MM.1S (cell line): ENCODE data around the gene MBTPS1.

Source experiments
- DNase-seq: peaks from one replicate; pipeline ENCODE4 v3.0.0-alpha.2; 2015
- H2AFZ ChIP-seq: fragments of 300-600 bp; sonication (generic); 2 replicates; pipeline ENCODE4 v1.6.0; 2016; ENCODE audit warnings: antibody characterized with exemption, low read length
- H3F3A ChIP-seq: fragments of 300-600 bp; sonication (generic); 2 replicates; pipeline ENCODE4 v1.6.1; 2016; ENCODE audit warnings: mild to moderate bottlenecking, antibody characterized with exemption, low read length, moderate library complexity, mixed read lengths; ENCODE audit not compliant: insufficient read depth
- H3K27ac ChIP-seq: fragments of 300-600 bp; sonication (generic); 2 replicates; pipeline ENCODE4 v1.5.1; 2016; ENCODE audit warnings: mild to moderate bottlenecking, low read length
- H3K27me3 ChIP-seq: fragments of 300-600 bp; sonication (generic); replicated peaks from 2 replicates; pipeline ENCODE4 v1.6.0; 2016; ENCODE audit warnings: low read length; ENCODE audit not compliant: insufficient read depth
- H3K36me3 ChIP-seq: fragments of 300-600 bp; sonication (generic); replicated peaks from 2 replicates; pipeline ENCODE4 v1.6.1; 2016; ENCODE audit warnings: mild to moderate bottlenecking, low read length, mixed read lengths; ENCODE audit not compliant: insufficient read depth
- H3K4me1 ChIP-seq: fragments of 300-600 bp; sonication (generic); 2 replicates; pipeline ENCODE4 v1.6.1; 2016; ENCODE audit warnings: low read length, mixed read lengths
- H3K4me2 ChIP-seq: fragments of 300-600 bp; sonication (generic); 2 replicates; pipeline ENCODE4 v1.6.0; 2016; ENCODE audit warnings: low read depth, low read length
- H3K4me3 ChIP-seq: fragments of 300-600 bp; sonication (generic); 2 replicates; pipeline ENCODE4 v1.5.1; 2016; ENCODE audit warnings: low read length, mixed read lengths
- H3K79me2 ChIP-seq: fragments of 300-600 bp; sonication (generic); 2 replicates; pipeline ENCODE4 v1.6.1; 2016; ENCODE audit warnings: mixed run types, low read length, mixed read lengths
- H3K9ac ChIP-seq: fragments of 300-600 bp; sonication (generic); 2 replicates; pipeline ENCODE4 v1.6.1; 2016; ENCODE audit warnings: low read length, mixed read lengths
- H3K9me2 ChIP-seq: fragments of 300-600 bp; sonication (generic); replicated peaks from 2 replicates; pipeline ENCODE4 v1.6.1; 2016; ENCODE audit warnings: mild to moderate bottlenecking, low read length, mixed read lengths; ENCODE audit not compliant: insufficient read depth
- H3K9me3 ChIP-seq: fragments of 300-600 bp; sonication (generic); replicated peaks from 2 replicates; pipeline ENCODE4 v1.6.1; 2016; ENCODE audit warnings: mild to moderate bottlenecking, low read length, mixed read lengths; ENCODE audit not compliant: insufficient read depth
- H4K20me1 ChIP-seq: fragments of 300-600 bp; sonication (generic); 2 replicates; pipeline ENCODE4 v1.6.1; 2016; ENCODE audit warnings: mild to moderate bottlenecking, low read length, moderate library complexity, mixed read lengths; ENCODE audit not compliant: insufficient read depth
- CTCF ChIP-seq: fragments of 300-600 bp; sonication (generic); IDR thresholded peaks from 2 replicates; pipeline ENCODE4 v1.5.1; 2016; ENCODE audit warnings: antibody characterized with exemption, low read length, mixed read lengths
- EZH2 ChIP-seq: fragments of 300-600 bp; sonication (generic); optimal IDR thresholded peaks from 2 replicates; pipeline ENCODE3; 2017; ENCODE audit warnings: low read depth, mild to moderate bottlenecking, antibody characterized with exemption, low read length, mixed read lengths
- EZH2phosphoT487 ChIP-seq: fragments of 300-600 bp; sonication (generic); IDR thresholded peaks from 2 replicates; pipeline ENCODE4 v1.6.1; 2018; ENCODE audit warnings: antibody characterized with exemption, low read length

MBTPS1 gene

GRCh38 chr16:84161037-84161436, 44.3 kb upstream of the MBTPS1 start:
- DNase-seq = no peak
- Histone ChIP-seq H3K27me3 (no peaks in the 10 kb centered on the region), H4K20me1 (no peaks in the 10 kb centered on the region), H3K9ac (no peak overlapping the region), H3K4me2 (no peak overlapping the region), H2AFZ (no peak overlapping the region), H3K27ac (no peak overlapping the region), H3K79me2 (no peaks in the 10 kb centered on the region), H3K4me3 (no peak overlapping the region), H3K4me1 (no peaks in the 10 kb centered on the region), H3K9me3 (no peaks in the 10 kb centered on the region), H3K36me3 (no peaks in the 10 kb centered on the region), H3F3A (no peaks in the 10 kb centered on the region), H3K9me2 (no peaks in the 10 kb centered on the region)
- TF ChIP-seq EZH2 = no peak
- no peak for TF ChIP-seq CTCF
- TF ChIP-seq EZH2phosphoT487 = no peak

DNA sequence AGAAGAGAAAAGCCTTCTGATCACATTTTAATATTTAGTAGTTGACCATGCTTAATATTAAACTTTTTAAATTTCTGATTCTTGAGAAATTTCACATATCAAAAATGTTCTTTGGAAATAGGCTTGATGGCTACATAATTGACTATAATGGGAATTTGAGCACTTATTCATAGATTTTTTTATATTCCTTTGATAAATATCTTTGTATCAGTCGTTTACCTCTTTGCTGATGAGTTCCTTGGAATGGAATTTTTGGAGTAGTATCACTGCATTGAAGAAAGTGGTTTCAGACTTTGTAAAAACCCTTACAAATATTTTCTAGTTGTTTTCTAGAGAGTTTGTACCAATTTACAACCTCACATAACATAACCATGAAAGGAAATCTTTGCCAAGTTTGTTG, 43.1 kb upstream of the MBTPS1 start:
- Histone ChIP-seq H3K9me2 (no peaks in the 10 kb centered on the region), H3K4me3 (no peak overlapping the region), H3K27me3 (no peaks in the 10 kb centered on the region), H3K36me3 (no peaks in the 10 kb centered on the region), H3K4me2 (no peak overlapping the region), H3K9ac (no peak overlapping the region), H4K20me1 (no peaks in the 10 kb centered on the region), H3K4me1 (no peaks in the 10 kb centered on the region), H3K9me3 (no peaks in the 10 kb centered on the region), H2AFZ (no peak overlapping the region), H3F3A (no peaks in the 10 kb centered on the region), H3K27ac (no peak overlapping the region), H3K79me2 (no peaks in the 10 kb centered on the region)
- no peak for DNase-seq
- TF ChIP-seq EZH2phosphoT487 (no peak), EZH2 (no peak), CTCF (no peak)

DNA sequence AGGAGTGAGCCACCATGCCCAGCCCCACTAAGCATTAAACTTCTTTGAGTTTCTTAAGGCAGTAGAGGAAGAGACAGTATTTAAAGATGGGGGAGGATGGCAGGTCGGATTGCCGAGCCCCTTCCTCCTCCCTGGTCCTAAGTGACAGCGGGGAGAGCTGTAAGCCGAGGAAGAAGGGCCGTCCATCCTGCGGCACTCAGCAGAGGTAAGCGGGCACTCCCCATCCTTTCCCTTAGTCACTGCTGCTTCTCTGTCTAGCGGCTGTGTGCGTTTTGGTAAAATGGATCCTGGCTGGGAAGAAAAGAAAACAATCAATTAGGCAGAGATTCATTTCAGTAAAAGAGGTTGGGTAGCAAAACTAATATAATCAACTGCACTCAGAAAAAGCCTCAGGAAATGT, 42.3 kb upstream of the MBTPS1 start:
- Histone ChIP-seq H3K79me2 (no peaks in the 10 kb centered on the region), H3K9ac (no peak overlapping the region), H3K9me3 (no peaks in the 10 kb centered on the region), H3K36me3 (no peaks in the 10 kb centered on the region), H3K9me2 (no peaks in the 10 kb centered on the region), H3K27ac (no peak overlapping the region), H3K4me1 (no peaks in the 10 kb centered on the region), H4K20me1 (no peaks in the 10 kb centered on the region), H3K4me2 (no peak overlapping the region), H2AFZ (no peak overlapping the region), H3K27me3 (no peaks in the 10 kb centered on the region), H3F3A (no peaks in the 10 kb centered on the region), H3K4me3 (no peak overlapping the region)
- TF ChIP-seq EZH2phosphoT487 (no peak), EZH2 (no peak), CTCF (no peak)
- no peak for DNase-seq
